Liver (tissue), 9 donors: ENCODE measurements around the gene MRPS9. TPM values are rescaled to one million over a fixed set of nuclear protein-coding genes. Genes with fewer than 3 reads are reported as not detected.

Experiments
- DNase-seq: peaks from one replicate; pipeline ENCODE4 v3.0.0-alpha.2; 2017; ENCODE audit warnings: low spot score
- H3K27ac ChIP-seq, 2 donors: one replicate each; pipeline ENCODE4 v1.7.0; 2013; ENCODE audit warnings: inconsistent platforms in 2 of 2, low read length in 2 of 2, control low read depth in 1 of 2, low read depth in 1 of 2, mild to moderate bottlenecking in 1 of 2
- H3K27me3 ChIP-seq, 4 donors: one replicate each; pipeline versions ENCODE4 v1.6.1 to v1.7.0; 2013; ENCODE audit warnings: low read length in 3 of 4, inconsistent platforms in 1 of 4, mild to moderate bottlenecking in 1 of 4, moderate library complexity in 1 of 4; ENCODE audit not compliant: control insufficient read depth in 4 of 4, insufficient read depth in 4 of 4
- H3K36me3 ChIP-seq, 4 donors: one replicate each; pipeline versions ENCODE4 v1.6.1 to v1.7.0; 2013; ENCODE audit warnings: low read length in 3 of 4, mild to moderate bottlenecking in 3 of 4, low read depth in 1 of 4, moderate library complexity in 1 of 4; ENCODE audit not compliant: control insufficient read depth in 4 of 4, insufficient read depth in 3 of 4
- H3K4me1 ChIP-seq, 4 donors: one replicate each; pipeline versions ENCODE4 v1.6.1 to v1.7.0; 2013; ENCODE audit warnings: low read length in 3 of 4, mild to moderate bottlenecking in 3 of 4, moderate library complexity in 1 of 4; ENCODE audit not compliant: control insufficient read depth in 4 of 4, insufficient read depth in 4 of 4
- H3K4me3 ChIP-seq, 3 donors: one replicate each; pipeline versions ENCODE4 v1.6.1 to v1.7.0; 2013; ENCODE audit warnings: low read length in 3 of 3, control low read depth in 1 of 3, low read depth in 1 of 3, mild to moderate bottlenecking in 1 of 3
- H3K9ac ChIP-seq, 2 donors: one replicate each; pipeline ENCODE4 v1.7.0; 2013; ENCODE audit warnings: low read length in 2 of 2, mild to moderate bottlenecking in 2 of 2, moderate library complexity in 2 of 2, control low read depth in 1 of 2, low read depth in 1 of 2
- H3K9me3 ChIP-seq, 4 donors: one replicate each; pipeline versions ENCODE4 v1.6.1 to v1.7.0; 2013; ENCODE audit warnings: low read length in 3 of 4; ENCODE audit not compliant: control insufficient read depth in 4 of 4
- ATF3 ChIP-seq: IDR thresholded peaks from 2 replicates; pipeline ENCODE4 v1.6.1; 2016; ENCODE audit warnings: antibody characterized with exemption
- CTCF ChIP-seq: fragments of 150-350 bp; IDR thresholded peaks from 2 replicates; pipeline ENCODE4 v1.5.1; 2017; ENCODE audit warnings: improper control_type of control experiment, low read depth, low read length; ENCODE audit not compliant: missing input control
- EGR1 ChIP-seq, 2 donors: IDR thresholded peaks; 2 replicates each; pipeline ENCODE4 v1.6.1; 2016 to 2018; ENCODE audit warnings: antibody characterized with exemption in 2 of 2, low read depth in 2 of 2
- FOXA1 ChIP-seq: IDR thresholded peaks from 2 replicates; pipeline ENCODE4 v1.6.1; 2016; ENCODE audit warnings: antibody characterized with exemption
- FOXA2 ChIP-seq: IDR thresholded peaks from 2 replicates; pipeline ENCODE4 v1.6.1; 2016; ENCODE audit warnings: antibody characterized with exemption
- GABPA ChIP-seq, 2 donors: IDR thresholded peaks in 1 of 2; conservative IDR thresholded peaks in 1 of 2; 2 replicates each; pipeline ENCODE4 v1.6.1; 2016; ENCODE audit warnings: antibody characterized with exemption in 2 of 2, mild to moderate bottlenecking in 1 of 2, moderate library complexity in 1 of 2
- HNF4A ChIP-seq, 2 donors: conservative IDR thresholded peaks; 2 replicates each; pipeline ENCODE4 v1.6.1; 2016; ENCODE audit warnings: antibody characterized with exemption in 2 of 2, mild to moderate bottlenecking in 2 of 2
- HNF4G ChIP-seq: IDR thresholded peaks from 2 replicates; pipeline ENCODE4 v1.6.1; 2016; ENCODE audit warnings: antibody characterized with exemption
- JUND ChIP-seq, 2 donors: IDR thresholded peaks; 2 replicates each; pipeline ENCODE4 v1.6.1; 2016; ENCODE audit warnings: antibody characterized with exemption in 2 of 2
- NR2F2 ChIP-seq: IDR thresholded peaks from 2 replicates; pipeline ENCODE4 v1.6.1; 2016; ENCODE audit warnings: antibody characterized with exemption
- RAD21 ChIP-seq, 2 donors: IDR thresholded peaks; 2 replicates each; pipeline ENCODE4 v1.6.1; 2016; ENCODE audit warnings: antibody characterized with exemption in 2 of 2, mild to moderate bottlenecking in 2 of 2
- SP1 ChIP-seq: IDR thresholded peaks from 2 replicates; pipeline ENCODE4 v1.6.1; 2018; ENCODE audit warnings: antibody characterized with exemption, mild to moderate bottlenecking
- TAF1 ChIP-seq: conservative IDR thresholded peaks from 2 replicates; pipeline ENCODE4 v1.6.1; 2016; ENCODE audit warnings: antibody characterized with exemption, mild to moderate bottlenecking
- YY1 ChIP-seq: IDR thresholded peaks from 2 replicates; pipeline ENCODE4 v1.6.1; 2016; ENCODE audit warnings: antibody characterized with exemption, mild to moderate bottlenecking
- WGBS: extraction: QIAGEN DNeasy Blood & Tissue Kit; methylation state at CpG from one replicate; pipeline ENCODE4 v1.1.7; 2013; 5-methylcytosine and 5-hydroxymethylcytosine counted together
- polyA plus RNA-seq, 2 donors: library from polyadenylated mRNA; stranded (reverse) in 1 of 2; unstranded in 1 of 2; fragments of 200-250 nt in 1 of 2; fragments of >200 nt in 1 of 2; fragmentation: Nextera tagmentation in 1 of 2; extraction: Ambion mirVana in 1 of 2; gene quantifications; one replicate each; pipeline versions ENCODE4 v1.2.1 to v1.2.3, GENCODE V29; 2013 to 2015
- total RNA-seq, 2 donors: library from RNA; depleted of rRNA; stranded (reverse); fragments of >200 nt; gene quantifications; one replicate each; pipeline ENCODE4 v1.2.3, GENCODE V29; 2014
- TF ChIP-seq, protein P1 (sequence below): IDR thresholded peaks from 2 replicates; pipeline ENCODE4 v1.6.1; 2016; ENCODE audit warnings: antibody characterized with exemption
- TF ChIP-seq, protein P2 (sequence below): IDR thresholded peaks from 2 replicates; pipeline ENCODE4 v1.6.1; 2016; ENCODE audit warnings: antibody characterized with exemption
- TF ChIP-seq, protein P3 (sequence below): IDR thresholded peaks from 2 replicates; pipeline ENCODE4 v1.6.1; 2016; ENCODE audit warnings: antibody characterized with exemption, mild to moderate bottlenecking
- donor health status: healthy.
- donor health status: healthy.
- donor health status: healthy.
- donor health status: healthy.
- donor health status: healthy.

The MRPS9 gene
- total and polyA plus RNA-seq, 4 donors = 11.5 to 27.7 (median 17.9) TPM

DNA sequence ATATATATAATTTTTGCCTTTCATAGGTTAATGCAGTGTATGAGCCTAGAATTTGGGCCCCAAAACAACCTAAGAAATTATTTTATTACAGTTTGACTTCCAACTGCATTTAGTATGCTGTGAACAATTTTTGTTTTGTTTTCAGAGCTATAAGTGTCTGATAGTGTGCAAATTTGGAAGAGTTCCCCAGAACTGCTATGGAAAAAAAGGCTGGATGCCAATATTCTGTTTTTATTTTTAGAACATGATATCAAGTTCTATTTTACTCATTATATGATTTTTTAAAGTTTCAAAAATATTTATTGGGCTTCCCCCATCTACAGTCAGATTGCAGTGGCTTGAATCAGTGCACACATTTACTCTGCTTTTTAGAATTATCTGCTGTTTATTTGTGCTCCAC lies 42.6 kb downstream of the MRPS9 start:
- Histone ChIP-seq H3K9me3 (no peaks in the 10 kb centered on the region), H3K4me3 (no peak overlapping the region), H3K27ac (no peak overlapping the region), H3K36me3 (peaks cover 0 to 4% (median 2%) of the 10 kb centered on the region in 4 donors), H3K27me3 (no peaks in the 10 kb centered on the region), H3K4me1 (no peaks in the 10 kb centered on the region), H3K9ac (no peak overlapping the region)
- DNase-seq = no peak
- TF ChIP-seq FOXA2 = no peak
- no peak for TF ChIP-seq CTCF
- TF ChIP-seq HNF4G = no peak
- TF ChIP-seq FOXA1 = no peak
- no peak for TF ChIP-seq GABPA (IDR thresholded peaks at IDR 0.05 in 1 of 2, conservative IDR thresholded peaks at IDR 0.05 in 1 of 2)
- no peak for TF ChIP-seq ATF3
- TF ChIP-seq RAD21 (IDR thresholded peaks at IDR 0.05) = no peak
- TF ChIP-seq, protein P1, sequence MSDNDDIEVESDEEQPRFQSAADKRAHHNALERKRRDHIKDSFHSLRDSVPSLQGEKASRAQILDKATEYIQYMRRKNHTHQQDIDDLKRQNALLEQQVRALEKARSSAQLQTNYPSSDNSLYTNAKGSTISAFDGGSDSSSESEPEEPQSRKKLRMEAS = no peak
- no peak for TF ChIP-seq HNF4A (conservative IDR thresholded peaks at IDR 0.05)

DNA sequence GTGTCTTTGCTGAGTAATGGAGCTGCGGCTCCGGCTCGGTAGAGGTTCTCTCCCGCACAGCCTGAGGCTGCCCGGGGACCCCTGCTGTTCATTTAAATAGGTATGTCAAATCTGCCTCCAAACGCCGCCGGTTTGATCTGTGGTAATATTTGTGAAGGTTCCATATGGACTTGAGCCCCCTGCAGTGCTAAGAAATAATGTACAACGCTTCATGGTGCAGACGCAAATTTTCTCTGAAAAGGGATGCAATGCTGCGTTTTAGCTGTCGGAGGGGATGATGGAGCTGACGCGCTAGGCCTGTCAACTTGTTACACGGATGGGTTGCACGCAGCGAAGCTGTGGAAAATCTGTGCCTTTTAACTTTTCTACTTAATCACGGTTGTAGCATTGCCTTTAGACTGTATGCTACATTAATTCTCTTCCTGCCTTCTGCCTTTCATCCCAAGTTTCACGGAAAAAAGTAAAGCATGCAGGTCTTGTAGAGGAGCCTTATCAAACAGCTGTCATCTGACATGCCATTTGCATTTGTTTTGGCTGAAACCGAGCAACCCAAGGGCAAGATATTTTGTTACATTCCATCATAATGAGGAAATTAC lies 43.2 kb downstream of the MRPS9 start:
- 87% methylated on average over 20 of the region's 20 CpGs for WGBS
- no peaks in the 10 kb centered on the region for H3K9me3 ChIP-seq
- TF ChIP-seq GABPA (IDR thresholded peaks at IDR 0.05 in 1 of 2, conservative IDR thresholded peaks at IDR 0.05 in 1 of 2) (no peak), SP1 (no peak), EGR1 (IDR thresholded peaks at IDR 0.05; ENCODE audit: low read depth in 2 of 2) (no peak), ATF3 (no peak), YY1 (no peak)
- TF ChIP-seq, protein P1 = no peak
- H3K4me3 ChIP-seq = no peak overlapping the region
- H3K4me1 ChIP-seq = no peaks in the 10 kb centered on the region
- H3K9ac ChIP-seq = no peak overlapping the region
- no peak overlapping the region for H3K27ac ChIP-seq
- DNase-seq = no peak
- H3K27me3 ChIP-seq = no peaks in the 10 kb centered on the region
- H3K36me3 ChIP-seq = peaks cover 0 to 4% (median 2%) of the 10 kb centered on the region in 4 donors

DNA sequence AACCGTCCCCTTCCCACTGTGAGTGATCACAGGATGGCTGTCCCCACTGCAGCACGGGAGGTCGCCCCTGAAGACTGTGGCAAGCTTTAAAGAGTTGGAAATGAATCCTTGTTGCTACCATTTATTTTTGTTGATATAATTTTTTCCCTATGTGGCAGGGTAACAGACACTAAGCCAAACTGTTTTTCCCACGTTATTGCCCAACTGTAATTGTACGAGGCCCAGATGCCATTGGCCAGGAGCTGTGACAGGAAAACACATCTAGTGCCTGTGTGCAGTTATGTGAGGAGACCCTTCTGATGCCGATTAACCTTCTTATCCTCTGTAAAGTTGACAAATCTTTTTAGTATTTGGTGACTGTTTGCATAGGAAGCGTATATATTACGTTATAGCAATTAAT lies 44.2 kb downstream of the MRPS9 start:
- TF ChIP-seq FOXA1 (no peak), JUND (IDR thresholded peaks at IDR 0.05) (no peak), FOXA2 (no peak), TAF1 (no peak), SP1 (no peak), RAD21 (IDR thresholded peaks at IDR 0.05) (no peak), HNF4G (no peak), NR2F2 (no peak), EGR1 (IDR thresholded peaks at IDR 0.05; ENCODE audit: low read depth in 2 of 2) (no peak), ATF3 (no peak)
- TF ChIP-seq, protein P1 = no peak
- TF ChIP-seq, protein P2, sequence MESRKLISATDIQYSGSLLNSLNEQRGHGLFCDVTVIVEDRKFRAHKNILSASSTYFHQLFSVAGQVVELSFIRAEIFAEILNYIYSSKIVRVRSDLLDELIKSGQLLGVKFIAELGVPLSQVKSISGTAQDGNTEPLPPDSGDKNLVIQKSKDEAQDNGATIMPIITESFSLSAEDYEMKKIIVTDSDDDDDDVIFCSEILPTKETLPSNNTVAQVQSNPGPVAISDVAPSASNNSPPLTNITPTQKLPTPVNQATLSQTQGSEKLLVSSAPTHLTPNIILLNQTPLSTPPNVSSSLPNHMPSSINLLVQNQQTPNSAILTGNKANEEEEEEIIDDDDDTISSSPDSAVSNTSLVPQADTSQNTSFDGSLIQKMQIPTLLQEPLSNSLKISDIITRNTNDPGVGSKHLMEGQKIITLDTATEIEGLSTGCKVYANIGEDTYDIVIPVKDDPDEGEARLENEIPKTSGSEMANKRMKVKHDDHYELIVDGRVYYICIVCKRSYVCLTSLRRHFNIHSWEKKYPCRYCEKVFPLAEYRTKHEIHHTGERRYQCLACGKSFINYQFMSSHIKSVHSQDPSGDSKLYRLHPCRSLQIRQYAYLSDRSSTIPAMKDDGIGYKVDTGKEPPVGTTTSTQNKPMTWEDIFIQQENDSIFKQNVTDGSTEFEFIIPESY = no peak
- TF ChIP-seq, protein P3, sequence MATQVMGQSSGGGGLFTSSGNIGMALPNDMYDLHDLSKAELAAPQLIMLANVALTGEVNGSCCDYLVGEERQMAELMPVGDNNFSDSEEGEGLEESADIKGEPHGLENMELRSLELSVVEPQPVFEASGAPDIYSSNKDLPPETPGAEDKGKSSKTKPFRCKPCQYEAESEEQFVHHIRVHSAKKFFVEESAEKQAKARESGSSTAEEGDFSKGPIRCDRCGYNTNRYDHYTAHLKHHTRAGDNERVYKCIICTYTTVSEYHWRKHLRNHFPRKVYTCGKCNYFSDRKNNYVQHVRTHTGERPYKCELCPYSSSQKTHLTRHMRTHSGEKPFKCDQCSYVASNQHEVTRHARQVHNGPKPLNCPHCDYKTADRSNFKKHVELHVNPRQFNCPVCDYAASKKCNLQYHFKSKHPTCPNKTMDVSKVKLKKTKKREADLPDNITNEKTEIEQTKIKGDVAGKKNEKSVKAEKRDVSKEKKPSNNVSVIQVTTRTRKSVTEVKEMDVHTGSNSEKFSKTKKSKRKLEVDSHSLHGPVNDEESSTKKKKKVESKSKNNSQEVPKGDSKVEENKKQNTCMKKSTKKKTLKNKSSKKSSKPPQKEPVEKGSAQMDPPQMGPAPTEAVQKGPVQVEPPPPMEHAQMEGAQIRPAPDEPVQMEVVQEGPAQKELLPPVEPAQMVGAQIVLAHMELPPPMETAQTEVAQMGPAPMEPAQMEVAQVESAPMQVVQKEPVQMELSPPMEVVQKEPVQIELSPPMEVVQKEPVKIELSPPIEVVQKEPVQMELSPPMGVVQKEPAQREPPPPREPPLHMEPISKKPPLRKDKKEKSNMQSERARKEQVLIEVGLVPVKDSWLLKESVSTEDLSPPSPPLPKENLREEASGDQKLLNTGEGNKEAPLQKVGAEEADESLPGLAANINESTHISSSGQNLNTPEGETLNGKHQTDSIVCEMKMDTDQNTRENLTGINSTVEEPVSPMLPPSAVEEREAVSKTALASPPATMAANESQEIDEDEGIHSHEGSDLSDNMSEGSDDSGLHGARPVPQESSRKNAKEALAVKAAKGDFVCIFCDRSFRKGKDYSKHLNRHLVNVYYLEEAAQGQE = no peak
- Histone ChIP-seq H3K27me3 (no peaks in the 10 kb centered on the region), H3K9ac (no peak overlapping the region), H3K27ac (no peak overlapping the region), H3K9me3 (no peaks in the 10 kb centered on the region), H3K4me3 (no peak overlapping the region), H3K4me1 (no peaks in the 10 kb centered on the region), H3K36me3 (peaks cover 0 to 4% (median 2%) of the 10 kb centered on the region in 4 donors)
- DNase-seq = no peak
- WGBS = 88% methylated on average over 8 of the region's 8 CpGs
